Endometrial microvascular endothelial cells (primary cell): ENCODE measurements around the gene TXNDC17. TPM values are rescaled to one million over a fixed set of nuclear protein-coding genes. Genes with fewer than 3 reads are reported as not detected.
"Not testable (repeated sequence)": the region's sequence is repeated elsewhere in the genome, so short reads cannot be mapped to it uniquely, and the experiment has no call there.

Source experiments
- in situ Hi-C: cut with HindIII; loops from 2 replicates; pipeline ENCODE4 v1.10.0; 2017; ENCODE audit warnings: low sequenced_read_pairs, low pct_unique_long_range_greater_than_20kb; ENCODE audit errors: inconsistent ontology term
- total RNA-seq: library from RNA; depleted of rRNA; stranded (reverse); fragments of >200 nt; gene quantifications from one replicate; pipeline ENCODE4 v1.2.3, GENCODE V29; 2015; ENCODE audit errors: inconsistent ontology term

The TXNDC17 gene
- total RNA-seq, 1 donor from 2014 or later = 126 TPM

DNA sequence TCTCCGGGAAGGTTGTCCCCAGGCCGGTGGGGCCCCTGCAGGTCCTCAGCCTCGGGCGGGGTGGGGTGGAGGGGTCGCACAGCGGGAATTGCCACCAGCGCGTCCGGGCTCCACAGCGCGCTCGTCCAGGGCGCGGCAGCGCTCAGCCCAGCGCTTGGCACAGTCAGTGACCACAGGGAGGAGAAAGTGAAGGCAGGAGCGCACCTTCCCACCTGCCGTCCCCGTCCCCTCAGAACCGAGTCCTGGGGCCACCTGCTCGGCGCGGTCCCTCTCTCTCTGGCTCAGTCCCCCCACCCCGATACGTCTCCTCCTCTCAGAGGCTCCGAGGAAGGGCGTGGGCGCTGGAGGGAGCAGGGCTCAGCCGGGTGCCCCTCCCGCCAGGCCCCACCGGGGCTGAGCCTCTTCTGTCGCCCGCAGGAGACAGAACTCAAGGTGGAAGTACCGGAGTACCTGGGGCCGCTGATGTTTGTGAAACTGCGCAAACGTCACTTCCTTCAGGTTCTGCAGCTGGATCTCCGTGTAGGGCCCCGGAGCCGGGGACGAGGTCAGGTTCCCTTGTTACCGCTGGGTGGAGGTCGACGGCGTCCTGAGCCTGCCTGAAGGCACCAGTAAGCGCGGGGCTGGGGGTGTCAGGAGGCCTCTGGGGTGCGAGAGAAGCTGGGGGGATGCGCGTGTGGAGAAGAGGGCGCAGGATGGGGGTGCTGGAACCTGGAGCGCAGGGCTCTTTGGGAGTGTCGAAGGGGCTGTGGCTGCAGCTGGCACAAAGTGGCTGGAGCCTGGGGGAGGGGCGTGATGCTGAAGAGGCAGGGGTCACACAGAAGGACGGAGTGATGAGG is 16.2 kb downstream of the TXNDC17 start:
- in situ Hi-C loops = not testable (repeated sequence)

DNA sequence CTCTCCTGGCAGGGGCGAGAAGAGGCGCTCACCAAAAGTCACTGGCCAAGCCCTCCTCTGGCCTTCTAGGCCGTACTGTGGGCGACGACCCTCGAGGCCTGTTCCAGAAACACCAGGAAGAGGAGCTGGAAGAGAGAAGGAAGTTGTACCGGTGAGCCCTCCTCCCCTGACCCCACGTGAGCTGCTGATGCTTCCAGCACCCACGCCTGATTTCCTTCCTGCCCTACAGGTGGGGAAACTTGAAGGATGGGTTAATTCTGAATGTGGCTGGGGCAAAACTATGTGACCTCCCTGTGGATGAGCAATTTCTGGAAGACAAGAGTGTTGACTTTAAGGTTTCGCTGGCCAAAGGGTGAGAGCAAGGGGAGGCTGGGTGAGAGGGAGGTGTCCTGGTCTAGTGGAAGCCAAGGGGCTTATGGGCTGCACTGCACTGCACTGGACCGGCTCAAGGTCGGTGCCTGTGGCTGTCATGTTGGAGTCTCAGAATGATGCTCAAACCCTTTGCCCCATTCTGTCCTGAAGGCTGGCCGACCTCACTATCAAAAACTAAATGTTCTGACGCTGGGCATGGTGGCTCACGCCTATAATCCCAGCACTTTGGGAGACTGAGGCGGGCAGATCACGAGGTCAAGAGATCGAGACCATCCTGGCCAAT is 16.9 kb downstream of the TXNDC17 start:
- in situ Hi-C loops = no loop called here

DNA sequence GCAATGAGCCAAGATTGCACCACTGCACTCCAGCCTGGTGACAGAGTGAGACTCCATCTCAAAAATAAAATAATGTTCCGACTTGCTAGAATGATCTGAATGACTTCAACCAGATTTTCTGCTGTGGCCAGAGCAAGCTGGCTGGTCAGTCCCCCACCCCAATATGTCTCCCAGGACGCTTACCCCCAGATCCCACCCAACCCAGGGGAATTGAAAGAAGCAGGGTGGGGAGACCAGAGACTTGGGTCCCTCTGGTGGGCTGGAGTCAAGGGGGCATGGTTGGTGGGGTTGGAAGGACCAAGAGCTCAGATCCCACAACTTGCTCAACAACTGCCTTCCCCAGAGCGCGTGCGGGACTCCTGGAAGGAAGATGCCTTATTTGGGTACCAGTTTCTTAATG is 17.6 kb downstream of the TXNDC17 start:
- in situ Hi-C loops = not testable (repeated sequence)

DNA sequence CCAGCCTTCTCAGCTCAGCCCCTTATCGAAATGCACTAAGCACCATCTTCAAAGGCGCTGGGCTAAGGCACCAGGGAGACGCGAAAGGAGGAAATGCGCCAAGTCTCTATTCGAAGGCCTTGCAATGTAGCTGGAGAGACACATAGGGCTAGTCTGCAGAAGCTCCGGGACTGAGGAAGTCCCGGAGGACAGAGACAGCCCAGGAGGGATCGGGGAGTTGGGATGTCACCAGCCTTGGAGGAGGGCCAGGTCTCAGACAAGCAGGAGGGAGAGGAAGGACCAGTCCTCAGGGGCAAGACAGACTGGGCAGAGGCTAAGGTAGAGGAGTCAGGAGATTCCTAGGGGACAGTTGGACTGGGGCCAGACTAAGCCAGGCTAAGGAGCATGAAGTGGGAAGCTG is 19.2 kb downstream of the TXNDC17 start:
- in situ Hi-C loops = no loop called here

DNA sequence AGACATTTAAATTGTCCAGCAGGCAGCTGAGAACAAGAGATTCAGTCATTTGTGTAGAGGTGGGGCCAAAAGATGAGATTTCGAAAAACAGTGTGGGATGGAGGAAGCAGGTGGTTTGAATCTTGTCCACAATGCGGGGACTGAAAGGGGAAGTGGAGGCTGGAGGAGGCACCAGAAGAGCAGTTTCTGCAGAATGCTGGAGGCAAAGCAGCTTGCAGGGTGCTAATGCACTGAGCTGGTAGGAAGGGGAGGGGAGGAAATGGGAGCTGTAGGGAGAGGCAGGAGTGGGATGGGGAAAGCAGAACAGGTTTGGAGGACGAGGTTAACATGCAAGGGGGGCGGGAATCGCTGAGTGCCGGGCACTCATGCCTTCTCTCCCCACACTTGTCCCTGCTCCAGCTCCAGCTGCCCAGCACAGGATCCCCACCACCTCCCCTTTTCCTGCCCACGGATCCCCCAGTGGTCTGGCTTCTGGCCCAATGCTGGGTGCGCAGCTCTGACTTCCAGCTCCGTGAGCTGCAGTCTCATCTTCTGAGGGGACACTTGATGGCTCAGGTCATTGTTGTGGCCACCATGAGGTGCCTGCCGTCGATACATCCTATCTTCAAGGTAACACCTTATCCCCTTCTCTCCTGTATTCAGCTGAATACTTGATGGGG is 20.1 kb downstream of the TXNDC17 start:
- in situ Hi-C loops = no loop called here

DNA sequence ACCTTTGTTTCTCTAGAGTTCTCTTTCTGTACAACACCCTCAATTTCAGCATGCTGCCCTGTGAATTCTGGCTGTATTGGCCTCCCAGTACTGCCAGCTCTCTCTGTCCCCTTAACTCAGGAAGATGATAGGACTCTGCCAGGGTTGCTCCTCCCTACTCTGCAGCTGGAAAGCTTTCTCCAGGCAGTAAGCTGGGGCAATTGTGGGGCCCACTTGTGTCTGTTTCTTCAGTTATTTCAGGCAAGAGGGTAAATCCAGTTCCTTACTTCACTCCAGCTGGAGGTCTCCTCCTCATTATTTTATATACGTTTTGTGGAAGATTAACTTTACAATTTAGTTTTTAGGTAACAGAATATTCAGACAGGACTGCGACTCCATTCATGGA is 20.6 kb downstream of the TXNDC17 start:
- in situ Hi-C loops = no loop called here

DNA sequence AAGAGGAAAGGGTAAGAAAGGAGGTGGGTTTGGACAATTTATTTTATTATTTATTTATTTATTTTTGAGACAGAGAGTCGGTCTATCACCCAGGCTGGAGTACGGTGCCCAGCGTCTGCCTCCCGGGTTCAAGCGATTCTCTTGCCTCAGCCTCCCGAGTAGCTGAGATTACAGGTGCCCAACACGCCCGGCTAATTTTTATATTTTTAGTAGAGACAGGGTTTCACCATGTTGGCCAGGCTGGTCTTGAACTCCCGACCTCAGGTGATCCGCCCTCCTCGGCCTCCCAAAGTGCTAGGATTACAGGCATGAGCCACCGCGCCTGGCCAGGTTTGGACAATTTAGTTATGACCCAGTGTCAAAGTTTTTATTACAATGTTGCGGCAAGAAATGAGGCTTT is 22.3 kb downstream of the TXNDC17 start:
- in situ Hi-C loops = not testable (repeated sequence)

DNA sequence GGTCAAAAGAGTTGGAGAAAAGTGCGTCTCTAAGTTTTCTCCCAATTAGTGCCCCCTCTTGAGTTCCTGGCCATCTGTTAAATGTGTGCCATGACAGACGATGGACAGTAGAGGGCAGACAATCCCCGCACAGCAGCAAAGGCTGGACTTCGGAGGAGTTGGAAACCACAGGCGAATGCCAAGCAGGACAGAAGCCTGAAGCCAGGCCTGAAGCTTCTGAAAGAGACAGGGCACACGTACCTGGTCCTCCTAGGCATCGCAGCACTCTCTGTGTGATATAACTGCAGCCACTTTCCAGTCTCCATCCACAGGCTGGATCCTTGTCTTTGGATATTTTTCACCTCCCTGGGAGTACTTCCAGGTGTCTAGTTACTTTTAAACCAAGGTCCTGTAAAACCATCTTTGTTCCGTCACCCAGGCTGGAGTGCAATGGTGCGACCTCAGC is 25.2 kb downstream of the TXNDC17 start:
- in situ Hi-C loops = no loop called here

DNA sequence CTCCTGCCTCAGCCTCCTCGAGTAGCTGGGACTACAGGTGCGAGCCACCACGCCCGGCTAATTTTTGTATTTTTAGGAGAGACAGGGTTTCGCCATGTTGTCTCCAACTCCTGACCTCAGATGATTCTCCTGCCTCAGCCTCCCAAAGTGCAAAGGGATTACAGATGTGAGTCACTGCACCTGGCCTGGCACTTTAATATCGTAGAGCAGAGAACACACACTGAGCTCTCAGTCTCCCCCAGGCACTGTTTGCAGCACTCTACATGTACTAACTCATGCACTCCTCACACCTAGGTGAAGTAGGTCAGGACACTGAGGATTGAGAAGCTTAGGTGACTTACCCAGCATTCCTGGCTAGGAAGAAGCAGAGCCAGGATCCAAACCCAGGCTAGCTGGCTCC is 25.7 kb downstream of the TXNDC17 start:
- in situ Hi-C loops = no loop called here

DNA sequence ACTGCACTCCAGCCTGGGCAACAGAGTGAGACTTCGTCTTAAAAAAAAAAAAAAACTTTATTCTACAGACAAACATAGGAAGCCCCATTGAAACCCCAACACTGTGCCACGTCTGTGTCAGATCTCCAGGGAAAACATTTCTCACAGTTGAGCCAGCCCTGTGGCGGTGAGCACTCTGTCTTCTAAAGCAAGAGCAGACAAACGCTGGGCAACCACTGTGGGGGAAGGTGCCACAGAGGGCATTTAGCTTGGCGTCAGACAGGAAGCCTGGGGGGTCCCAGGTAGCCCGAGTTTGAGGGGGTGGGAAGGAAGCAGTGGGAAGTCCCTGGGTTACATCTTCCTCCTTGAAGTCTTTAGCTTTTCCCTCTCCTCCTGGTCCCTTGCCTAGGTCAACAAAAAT is 26.7 kb downstream of the TXNDC17 start:
- in situ Hi-C loops = no loop called here

DNA sequence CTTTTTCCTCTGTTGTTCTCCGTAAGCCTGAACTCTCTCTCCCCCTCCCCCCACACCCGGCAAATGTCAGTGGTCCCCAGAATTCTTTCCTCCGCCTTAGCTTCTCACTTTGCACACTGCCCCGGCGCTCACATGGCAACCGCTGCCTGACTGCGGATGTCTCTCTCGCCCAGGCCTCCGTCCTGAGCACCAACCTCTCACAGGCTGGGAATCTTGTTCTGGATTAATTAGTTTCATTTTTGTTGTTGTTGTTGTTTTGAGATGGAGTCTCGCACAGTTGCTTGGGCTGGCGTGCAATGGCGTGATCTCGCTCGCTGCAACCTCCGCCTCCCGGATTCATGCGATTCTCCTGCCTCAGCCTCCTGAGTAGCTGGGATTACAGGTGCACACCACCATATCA is 27.4 kb downstream of the TXNDC17 start:
- in situ Hi-C loops = no loop called here

DNA sequence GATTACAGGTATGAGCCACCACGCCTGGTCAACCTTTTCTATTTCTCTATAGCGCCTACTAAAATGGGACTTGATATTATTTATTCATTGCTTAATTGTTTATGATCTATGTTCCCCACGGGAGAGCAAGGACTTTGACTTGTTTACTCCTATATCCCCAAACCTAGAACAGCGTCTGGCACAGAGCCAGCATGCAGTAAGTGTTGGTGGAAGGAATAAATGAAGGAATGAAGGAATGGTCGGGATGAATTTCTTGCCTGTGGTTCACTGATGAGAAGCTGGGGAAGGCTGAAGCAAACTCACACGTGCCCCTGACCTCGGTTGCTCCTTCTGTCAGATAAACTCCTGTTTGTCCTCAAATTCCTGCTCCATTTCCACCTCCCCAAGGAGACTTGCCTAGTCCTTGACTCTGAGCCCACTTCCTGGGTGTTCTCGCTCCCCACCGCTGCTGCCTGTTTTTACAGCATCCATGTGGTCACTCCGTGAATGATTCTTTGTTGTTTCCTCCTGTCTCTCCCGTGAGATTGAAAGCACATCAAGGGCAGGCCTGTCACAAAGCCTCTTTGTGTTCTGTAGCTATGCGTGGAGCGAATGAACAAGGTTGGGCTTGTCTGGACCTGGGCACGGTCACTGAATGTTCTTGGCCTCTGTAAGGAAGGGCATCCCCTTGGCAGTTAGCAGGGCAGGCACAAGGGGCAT is 28.0 kb downstream of the TXNDC17 start:
- in situ Hi-C loops = no loop called here

DNA sequence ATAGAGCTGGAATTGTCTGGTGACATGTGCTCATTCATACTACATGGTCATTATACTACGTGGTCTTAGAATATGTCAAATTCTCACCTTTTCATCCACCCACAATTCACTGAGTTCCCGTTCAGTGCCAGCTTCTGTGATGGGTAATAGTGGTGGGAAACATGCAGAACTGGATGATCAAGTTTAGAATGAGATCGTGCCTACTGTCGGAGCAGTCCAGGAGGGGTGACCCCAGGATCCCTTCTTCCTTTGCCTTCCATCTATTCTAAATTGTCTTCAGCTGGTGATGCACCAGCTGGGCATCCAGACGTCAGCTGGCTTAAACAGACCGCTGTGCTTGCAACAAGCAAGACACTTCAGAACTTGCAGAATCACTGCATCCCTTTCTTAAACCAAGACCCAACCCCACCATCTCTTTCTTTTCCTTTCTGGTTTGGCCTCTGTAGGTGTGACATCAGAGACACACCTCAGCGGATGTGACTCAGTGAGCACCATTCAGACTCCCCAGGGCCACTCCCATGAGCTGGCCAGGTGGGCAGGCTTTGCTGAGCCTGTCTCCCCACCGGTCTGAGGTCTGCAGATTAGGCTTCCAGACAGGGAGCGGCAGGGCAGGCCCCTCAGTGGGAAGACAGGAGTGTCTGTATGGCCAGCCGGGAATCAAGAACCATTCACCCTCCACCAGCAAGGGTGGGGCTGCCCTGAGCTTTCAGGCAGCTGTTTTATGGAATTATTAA is 28.8 kb downstream of the TXNDC17 start:
- in situ Hi-C loops = no loop called here

DNA sequence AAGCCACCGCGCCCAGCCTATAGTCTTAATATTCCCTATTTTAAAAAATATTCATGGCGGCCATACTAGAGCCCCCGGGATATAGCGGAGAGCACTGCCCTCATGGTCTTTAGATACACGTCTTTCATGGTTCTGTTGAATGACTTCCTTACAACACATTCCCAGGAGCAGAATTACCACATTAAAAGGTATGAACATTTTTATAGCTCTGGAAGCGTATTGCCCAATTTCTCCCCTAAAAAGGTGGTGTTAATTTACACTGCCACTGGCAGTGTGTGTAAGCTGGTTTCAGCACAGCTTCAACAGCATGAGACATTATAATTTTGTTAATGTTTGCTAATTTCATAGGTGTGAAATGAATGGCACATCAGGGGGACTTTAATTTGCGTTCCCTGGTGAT is 29.7 kb downstream of the TXNDC17 start:
- in situ Hi-C loops = no loop called here

DNA sequence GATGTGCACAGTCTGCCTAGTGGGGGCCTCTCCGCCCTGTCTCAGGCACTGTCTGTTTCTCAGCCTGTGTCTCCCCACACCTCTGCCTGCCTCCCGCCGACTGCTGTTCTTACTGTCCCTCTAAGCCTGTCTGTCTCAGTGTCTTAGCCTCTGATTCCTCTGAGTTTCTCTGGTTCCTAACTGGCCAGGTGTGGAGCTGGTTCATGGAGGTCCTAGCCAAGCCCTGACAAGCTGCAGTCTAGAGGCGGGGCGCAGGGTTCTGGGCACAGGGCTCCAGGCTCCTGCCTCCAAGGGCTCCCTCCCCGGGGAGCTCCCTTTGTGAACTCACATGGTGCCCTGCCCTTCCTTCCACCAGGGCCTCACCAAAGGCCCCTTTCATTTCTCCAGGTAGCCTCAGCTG is 30.1 kb downstream of the TXNDC17 start:
- in situ Hi-C loops = no loop called here

DNA sequence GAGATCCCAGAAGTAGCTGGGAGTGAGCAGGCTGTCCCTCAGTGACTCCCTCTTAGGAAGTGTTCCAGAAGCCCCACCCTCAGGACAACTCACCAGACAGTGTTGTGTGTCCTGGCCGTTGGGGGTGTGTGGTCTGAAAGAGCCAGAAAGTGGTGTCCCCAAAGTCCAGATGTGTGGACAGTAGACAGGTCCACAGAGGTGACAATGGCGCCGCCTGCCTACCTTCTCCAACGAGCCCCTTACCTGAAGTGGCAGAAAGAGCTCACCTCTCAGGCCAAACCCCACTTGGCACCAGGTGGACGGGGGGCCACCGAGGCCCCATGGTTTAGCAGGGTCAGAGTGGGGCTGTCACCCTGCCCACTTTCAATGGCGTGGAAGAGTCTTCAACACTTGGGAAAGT is 30.6 kb downstream of the TXNDC17 start:
- in situ Hi-C loops = no loop called here

DNA sequence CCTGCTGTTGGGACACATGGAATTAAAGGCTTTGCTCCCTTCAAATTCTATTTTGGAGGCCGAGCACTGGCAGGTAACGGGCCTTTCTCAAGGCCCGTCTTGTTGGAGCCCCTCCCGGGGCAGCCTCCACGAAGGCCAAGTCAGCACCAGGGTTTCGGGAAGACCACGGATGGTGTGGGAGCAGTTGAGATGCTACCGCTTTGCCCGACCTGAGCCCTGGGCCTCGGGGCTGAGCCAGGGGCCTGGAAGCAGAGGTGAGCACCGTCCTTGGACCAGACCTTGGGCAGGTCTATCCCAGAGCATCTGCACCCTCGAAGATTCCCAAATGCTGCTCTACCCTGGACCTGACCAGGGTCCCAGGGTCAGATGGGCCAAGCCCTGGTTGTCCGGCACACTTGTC is 33.7 kb downstream of the TXNDC17 start:
- in situ Hi-C loops = no loop called here

DNA sequence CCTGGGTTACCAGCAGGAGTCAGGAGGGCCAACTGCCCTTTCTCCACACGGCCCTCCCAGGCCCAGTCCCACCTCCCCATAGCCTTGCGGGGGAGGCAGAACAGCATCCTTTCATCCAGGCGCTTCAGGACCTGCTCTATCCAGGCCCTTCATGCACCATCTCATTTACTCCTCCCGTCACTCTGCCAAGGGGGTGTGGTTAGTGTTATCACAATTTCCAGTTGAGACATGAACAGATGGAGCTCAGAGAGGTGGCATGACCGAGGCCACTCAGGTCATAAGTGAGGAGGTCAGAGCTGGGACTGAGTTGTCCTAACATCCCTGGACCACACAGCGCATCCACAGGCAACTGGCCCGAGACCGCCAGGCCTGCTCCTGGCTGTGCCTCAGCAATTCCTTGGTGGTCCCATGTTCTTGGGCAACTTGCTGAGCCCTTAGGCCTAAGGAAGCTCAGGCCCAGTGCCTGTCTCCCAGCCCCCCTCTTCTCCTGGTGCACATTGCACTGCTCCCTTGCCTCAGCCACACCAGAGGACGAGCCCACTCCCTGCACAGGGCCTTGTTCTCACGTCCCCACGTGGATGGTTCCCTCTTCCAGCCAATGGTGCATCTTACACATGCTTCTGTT is 34.5 kb downstream of the TXNDC17 start:
- in situ Hi-C loops = no loop called here
